ENCODE data around the gene KIF20A. TPM values are rescaled to one million over a fixed set of nuclear protein-coding genes. Genes with fewer than 3 reads are reported as not detected.

Gene KIF20A
- polyA plus RNA-seq, 1 of the 3 experiments (the other 2 are of a cell fraction) = 16.0 TPM

- Histone ChIP-seq H3K4me1 (ENCODE audit: control insufficient read depth in 1 of 2, insufficient read depth in 2 of 2, low read depth in 1 of 2, low read length in 1 of 2) (no peaks in the 10 kb centered on the region), H3K4me2 (no peak overlapping the region), H3K4me3 (ENCODE audit: low read depth in 2 of 2, low read length in 1 of 2) (no peak overlapping the region; a peak in 1 of 4 replicates), H3K9me2 (no peaks in the 10 kb centered on the region), H3F3A (replicated peaks; ENCODE audit: insufficient read depth) (peaks cover 9% of the 10 kb centered on the region), H2AFZ (ENCODE audit: low read depth) (0 out of 2 replicates have a peak overlapping the region, but pooled peaks have one; percentile 56), H3K79me2 (ENCODE audit: insufficient read depth) (no peaks in the 10 kb centered on the region), H3K27ac (ENCODE audit: low read depth in 2 of 2, low read length in 1 of 2) (no peak overlapping the region), H3K9ac (no peak overlapping the region), H4K20me1 (ENCODE audit: insufficient read depth) (no peaks in the 10 kb centered on the region), H3K9me3 (no peaks in the 10 kb centered on the region), H3K27me3 (ENCODE audit: insufficient read depth) (no peaks in the 10 kb centered on the region), H3K36me3 (replicated peaks in 1 of 2; ENCODE audit: control insufficient read depth in 1 of 2, insufficient read depth in 2 of 2, low read length in 1 of 2) (no peaks in the 10 kb centered on the region)
- POLR2A ChIA-PET = interaction anchor here (1.2 kb wide), 1 partner anchor 54 kb away, joined by 3 read pairs; no protein-coding TSS in a partner anchor
- TF ChIP-seq MAX (IDR thresholded peaks at IDR 0.05; ENCODE audit: low read depth) (no peak), FOSL2 (IDR thresholded peaks at IDR 0.05; ENCODE audit: borderline replicate concordance, low read depth) (no peak), SMC3 (IDR thresholded peaks at IDR 0.05; ENCODE audit: low read depth, low read length) (no peak), FOXM1 (IDR thresholded peaks at IDR 0.05; ENCODE audit: low read depth) (no peak), SIN3A (IDR thresholded peaks at IDR 0.05; ENCODE audit: borderline replicate concordance, low read depth, low read length) (no peak), EZH2phosphoT487 (IDR thresholded peaks at IDR 0.05; ENCODE audit: borderline replicate concordance, low read depth) (no peak), TAF1 (IDR thresholded peaks at IDR 0.05; ENCODE audit: borderline replicate concordance, low read depth, low read length) (no peak), GATA2 (CRISPR knock-in tag; IDR thresholded peaks at IDR 0.05) (no peak), YY1 (IDR thresholded peaks at IDR 0.05; ENCODE audit: low read depth) (no peak), GABPA (IDR thresholded peaks at IDR 0.05; ENCODE audit: low read depth) (no peak), USF2 (IDR thresholded peaks at IDR 0.05; ENCODE audit: borderline replicate concordance, low read depth, low read length) (no peak)
- TF ChIP-seq, protein P1, sequence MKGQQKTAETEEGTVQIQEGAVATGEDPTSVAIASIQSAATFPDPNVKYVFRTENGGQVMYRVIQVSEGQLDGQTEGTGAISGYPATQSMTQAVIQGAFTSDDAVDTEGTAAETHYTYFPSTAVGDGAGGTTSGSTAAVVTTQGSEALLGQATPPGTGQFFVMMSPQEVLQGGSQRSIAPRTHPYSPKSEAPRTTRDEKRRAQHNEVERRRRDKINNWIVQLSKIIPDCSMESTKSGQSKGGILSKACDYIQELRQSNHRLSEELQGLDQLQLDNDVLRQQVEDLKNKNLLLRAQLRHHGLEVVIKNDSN (IDR thresholded peaks at IDR 0.05; ENCODE audit: borderline replicate concordance, low read depth) = no peak
- TF ChIP-seq, protein P2, sequence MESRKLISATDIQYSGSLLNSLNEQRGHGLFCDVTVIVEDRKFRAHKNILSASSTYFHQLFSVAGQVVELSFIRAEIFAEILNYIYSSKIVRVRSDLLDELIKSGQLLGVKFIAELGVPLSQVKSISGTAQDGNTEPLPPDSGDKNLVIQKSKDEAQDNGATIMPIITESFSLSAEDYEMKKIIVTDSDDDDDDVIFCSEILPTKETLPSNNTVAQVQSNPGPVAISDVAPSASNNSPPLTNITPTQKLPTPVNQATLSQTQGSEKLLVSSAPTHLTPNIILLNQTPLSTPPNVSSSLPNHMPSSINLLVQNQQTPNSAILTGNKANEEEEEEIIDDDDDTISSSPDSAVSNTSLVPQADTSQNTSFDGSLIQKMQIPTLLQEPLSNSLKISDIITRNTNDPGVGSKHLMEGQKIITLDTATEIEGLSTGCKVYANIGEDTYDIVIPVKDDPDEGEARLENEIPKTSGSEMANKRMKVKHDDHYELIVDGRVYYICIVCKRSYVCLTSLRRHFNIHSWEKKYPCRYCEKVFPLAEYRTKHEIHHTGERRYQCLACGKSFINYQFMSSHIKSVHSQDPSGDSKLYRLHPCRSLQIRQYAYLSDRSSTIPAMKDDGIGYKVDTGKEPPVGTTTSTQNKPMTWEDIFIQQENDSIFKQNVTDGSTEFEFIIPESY (IDR thresholded peaks at IDR 0.05; ENCODE audit: borderline replicate concordance, low read depth) = no peak
- TF ChIP-seq, protein P3, sequence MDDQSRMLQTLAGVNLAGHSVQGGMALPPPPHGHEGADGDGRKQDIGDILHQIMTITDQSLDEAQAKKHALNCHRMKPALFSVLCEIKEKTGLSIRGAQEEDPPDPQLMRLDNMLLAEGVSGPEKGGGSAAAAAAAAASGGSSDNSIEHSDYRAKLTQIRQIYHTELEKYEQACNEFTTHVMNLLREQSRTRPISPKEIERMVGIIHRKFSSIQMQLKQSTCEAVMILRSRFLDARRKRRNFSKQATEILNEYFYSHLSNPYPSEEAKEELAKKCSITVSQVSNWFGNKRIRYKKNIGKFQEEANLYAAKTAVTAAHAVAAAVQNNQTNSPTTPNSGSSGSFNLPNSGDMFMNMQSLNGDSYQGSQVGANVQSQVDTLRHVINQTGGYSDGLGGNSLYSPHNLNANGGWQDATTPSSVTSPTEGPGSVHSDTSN (IDR thresholded peaks at IDR 0.05) = no peak
- TF ChIP-seq, protein P4, sequence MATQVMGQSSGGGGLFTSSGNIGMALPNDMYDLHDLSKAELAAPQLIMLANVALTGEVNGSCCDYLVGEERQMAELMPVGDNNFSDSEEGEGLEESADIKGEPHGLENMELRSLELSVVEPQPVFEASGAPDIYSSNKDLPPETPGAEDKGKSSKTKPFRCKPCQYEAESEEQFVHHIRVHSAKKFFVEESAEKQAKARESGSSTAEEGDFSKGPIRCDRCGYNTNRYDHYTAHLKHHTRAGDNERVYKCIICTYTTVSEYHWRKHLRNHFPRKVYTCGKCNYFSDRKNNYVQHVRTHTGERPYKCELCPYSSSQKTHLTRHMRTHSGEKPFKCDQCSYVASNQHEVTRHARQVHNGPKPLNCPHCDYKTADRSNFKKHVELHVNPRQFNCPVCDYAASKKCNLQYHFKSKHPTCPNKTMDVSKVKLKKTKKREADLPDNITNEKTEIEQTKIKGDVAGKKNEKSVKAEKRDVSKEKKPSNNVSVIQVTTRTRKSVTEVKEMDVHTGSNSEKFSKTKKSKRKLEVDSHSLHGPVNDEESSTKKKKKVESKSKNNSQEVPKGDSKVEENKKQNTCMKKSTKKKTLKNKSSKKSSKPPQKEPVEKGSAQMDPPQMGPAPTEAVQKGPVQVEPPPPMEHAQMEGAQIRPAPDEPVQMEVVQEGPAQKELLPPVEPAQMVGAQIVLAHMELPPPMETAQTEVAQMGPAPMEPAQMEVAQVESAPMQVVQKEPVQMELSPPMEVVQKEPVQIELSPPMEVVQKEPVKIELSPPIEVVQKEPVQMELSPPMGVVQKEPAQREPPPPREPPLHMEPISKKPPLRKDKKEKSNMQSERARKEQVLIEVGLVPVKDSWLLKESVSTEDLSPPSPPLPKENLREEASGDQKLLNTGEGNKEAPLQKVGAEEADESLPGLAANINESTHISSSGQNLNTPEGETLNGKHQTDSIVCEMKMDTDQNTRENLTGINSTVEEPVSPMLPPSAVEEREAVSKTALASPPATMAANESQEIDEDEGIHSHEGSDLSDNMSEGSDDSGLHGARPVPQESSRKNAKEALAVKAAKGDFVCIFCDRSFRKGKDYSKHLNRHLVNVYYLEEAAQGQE (IDR thresholded peaks at IDR 0.05; ENCODE audit: low read depth, low read length) = no peak
- no peak for DNase-seq
- CTCF ChIA-PET = interaction anchor here (1.1 to 4.5 kb wide), 8 partner anchors 20 to 503 kb away, joined by 3 to 91 read pairs (median 9); no protein-coding TSS in a partner anchor
- 86% methylated on average over 7 of the region's 7 CpGs for WGBS (ENCODE audit: low lambda C conversion rate)
Observed at GRCh38 chr5:138132543-138132942, 46.4 kb upstream of the KIF20A start.

All from SK-N-SH (cell line).